ENCODE measurements around the gene VLDLR.
A peak's percentile ranks its signal among the peaks of the same experiment; 100 is the strongest.

DNA sequence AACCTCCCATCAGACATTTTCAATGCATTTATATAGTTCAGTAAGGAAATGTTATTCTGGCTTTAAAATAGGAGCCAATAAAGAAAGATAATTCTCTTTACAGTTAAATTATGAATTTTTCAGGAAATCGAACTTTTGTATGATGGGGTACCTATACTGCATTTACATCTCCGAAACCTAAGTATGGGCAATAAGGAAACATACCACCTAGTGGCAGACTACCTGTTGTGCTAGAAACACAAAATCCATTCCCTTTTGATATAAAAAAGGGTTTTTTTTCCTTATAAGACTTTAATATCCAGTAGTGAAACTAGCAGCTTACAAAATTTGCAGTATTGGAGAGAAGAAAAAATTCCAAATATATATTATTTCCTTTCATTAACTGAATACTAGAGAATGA lies 21.3 kb upstream of the VLDLR start:
- TF ChIP-seq, protein P1, sequence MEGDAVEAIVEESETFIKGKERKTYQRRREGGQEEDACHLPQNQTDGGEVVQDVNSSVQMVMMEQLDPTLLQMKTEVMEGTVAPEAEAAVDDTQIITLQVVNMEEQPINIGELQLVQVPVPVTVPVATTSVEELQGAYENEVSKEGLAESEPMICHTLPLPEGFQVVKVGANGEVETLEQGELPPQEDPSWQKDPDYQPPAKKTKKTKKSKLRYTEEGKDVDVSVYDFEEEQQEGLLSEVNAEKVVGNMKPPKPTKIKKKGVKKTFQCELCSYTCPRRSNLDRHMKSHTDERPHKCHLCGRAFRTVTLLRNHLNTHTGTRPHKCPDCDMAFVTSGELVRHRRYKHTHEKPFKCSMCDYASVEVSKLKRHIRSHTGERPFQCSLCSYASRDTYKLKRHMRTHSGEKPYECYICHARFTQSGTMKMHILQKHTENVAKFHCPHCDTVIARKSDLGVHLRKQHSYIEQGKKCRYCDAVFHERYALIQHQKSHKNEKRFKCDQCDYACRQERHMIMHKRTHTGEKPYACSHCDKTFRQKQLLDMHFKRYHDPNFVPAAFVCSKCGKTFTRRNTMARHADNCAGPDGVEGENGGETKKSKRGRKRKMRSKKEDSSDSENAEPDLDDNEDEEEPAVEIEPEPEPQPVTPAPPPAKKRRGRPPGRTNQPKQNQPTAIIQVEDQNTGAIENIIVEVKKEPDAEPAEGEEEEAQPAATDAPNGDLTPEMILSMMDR (IDR thresholded peaks at IDR 0.05; ENCODE audit: insufficient read depth, low read length, poor library complexity, severe bottlenecking) = peak; percentile 22
- no peak for TF ChIP-seq EZH2phosphoT487 (conservative IDR thresholded peaks at IDR 0.05; ENCODE audit: low read length)

Measured in SU-DHL-6 (cell line).